DMS114 treated with DMSO at 0.1 percent for 48 hours (cell line): ENCODE data around the gene GRK5.
"Not testable (repeated sequence)": the region's sequence is repeated elsewhere in the genome, so short reads cannot be mapped to it uniquely, and the experiment has no call there.

Source experiments
- DNase-seq: peaks from one replicate; lab custom pipeline; 2025; ENCODE audit not compliant: unreplicated experiment; lab: John Stamatoyannopoulos, UW

Gene GRK5

DNA sequence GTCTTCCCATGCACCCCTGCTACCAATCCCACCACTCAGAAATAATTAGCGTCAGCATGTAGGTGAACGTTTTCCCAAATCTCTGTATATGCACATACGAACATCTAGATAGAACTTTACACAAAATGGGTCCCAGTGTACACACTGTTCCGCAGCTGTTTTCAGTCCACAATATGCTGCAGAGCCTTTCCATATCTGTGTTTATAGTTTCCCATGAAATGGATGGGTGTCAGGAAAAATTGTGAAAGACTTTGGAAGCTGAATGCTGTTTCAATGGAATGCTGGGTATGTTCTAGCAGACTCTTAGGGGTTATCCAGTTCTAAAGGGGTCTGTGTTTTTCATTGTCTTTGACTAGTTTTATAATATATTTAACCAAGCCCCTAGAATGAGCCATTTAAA is 13.8 kb downstream of the GRK5 start:
- DNase-seq: no peak

GRCh38 chr10:119221666-119222065 is 14.3 kb downstream of the GRK5 start:
- no peak for DNase-seq

DNA sequence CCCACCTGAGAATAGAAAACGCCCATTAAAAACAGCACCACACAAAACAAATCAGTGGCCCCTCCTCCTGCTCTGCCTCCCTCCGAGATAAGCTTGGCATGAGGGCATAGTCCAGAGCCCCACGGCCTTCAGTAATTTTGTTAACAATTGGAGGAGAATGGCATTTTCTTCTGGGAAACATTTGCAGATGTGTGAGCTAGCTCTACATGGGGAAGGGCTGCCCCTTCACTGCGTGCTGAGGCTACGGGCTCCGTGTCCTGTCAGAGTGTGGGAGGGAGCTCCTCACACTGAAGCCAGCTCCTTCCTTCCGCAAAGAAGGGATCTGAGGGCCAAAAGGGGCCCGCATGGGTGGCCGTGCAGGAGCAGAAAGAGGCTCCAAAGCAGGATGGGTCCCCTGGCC is 15.2 kb downstream of the GRK5 start:
- DNase-seq: no peak

- DNase-seq: no peak
These were observed 15.6 kb downstream of the GRK5 start for GRCh38 chr10:119222966-119223386.

DNA sequence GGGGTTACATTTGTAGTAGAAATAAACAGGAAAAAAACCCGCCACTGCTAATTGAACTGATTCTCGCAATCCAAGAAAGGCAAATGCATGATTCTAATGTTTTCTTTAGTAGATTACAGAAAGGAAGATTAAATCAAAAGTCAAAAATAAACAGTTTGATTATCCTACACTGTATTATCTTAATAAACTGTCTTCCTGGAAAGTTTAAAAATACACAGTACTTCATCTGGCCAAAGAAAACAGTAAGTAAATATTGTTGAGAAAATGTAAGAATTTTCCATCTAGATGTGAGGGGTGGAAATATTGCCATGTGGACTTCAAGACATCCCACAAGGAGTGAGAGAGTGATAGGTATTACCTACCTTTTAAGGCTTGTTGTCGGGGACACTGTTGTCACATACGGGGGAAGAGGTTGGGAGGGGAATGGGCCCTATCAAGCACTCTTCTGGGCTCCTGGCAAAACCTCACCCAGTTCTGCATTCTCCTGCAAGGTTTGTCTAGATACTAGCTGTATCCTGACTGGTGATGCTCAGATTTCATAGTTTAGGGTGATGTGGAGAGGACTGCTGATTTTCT is 17.8 kb downstream of the GRK5 start:
- no peak for DNase-seq

GRCh38 chr10:119227825-119228224 is 20.5 kb downstream of the GRK5 start:
- no peak for DNase-seq

DNA sequence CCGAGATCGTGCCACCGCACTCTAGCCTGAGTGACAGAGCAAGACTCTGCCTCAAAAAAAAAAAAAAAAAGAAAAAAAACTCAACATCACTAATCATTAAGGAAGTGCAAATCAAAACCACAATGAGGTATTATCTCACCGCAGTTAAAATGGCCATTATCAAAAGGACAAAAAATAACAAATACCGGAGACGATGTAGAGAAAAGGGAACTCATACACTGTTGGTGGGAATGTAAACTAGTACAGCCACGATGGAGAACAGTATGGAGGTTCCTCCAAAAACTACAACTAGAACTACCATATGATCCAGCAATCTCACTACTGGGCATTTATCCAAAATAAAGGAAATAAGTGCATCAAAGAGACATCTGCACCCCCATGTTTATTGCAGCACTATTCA is 24.3 kb downstream of the GRK5 start:
- DNase-seq: no peak

GRCh38 chr10:119232439-119232838 is 25.1 kb downstream of the GRK5 start:
- DNase-seq: not testable (repeated sequence)

- DNase-seq: no peak
These were observed 25.9 kb downstream of the GRK5 start for GRCh38 chr10:119233123-119233820.

DNA sequence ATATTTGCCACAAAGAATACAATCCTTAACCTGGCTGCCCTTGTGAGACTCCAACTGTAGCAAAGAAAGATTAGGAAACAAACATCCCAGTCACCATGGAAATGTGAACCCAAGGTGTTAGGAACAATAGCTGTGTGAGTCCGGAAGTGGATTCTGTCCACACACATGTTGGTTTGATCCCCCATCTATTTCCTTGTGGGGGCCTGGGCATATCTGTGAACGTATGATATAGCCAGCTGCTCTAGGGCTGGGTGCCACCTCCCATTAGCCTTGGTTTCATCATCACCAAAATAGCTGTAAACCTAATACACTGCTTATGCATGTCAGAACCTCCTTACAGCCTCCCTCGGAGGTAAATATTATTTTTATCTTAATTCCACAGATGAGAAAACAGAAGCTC is 26.4 kb downstream of the GRK5 start:
- DNase-seq: no peak

DNA sequence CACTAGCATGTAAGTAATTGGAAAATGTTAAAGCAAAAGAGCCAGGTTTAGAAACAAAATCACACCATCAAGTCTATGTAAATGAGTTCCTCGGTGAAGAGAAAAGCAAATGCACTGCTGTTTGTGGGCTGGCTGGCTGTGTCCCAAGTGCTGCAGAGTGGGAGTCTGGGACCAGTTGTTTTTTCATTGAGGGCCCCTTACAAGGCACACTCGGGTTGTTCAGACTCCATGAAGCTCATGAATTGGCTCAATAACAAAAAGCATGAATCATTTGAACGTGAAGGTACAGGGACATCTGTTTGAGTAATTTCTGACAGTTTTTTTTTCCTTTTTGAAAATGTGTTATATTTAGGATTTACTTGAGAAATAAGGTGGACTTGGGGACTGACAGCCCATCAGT is 28.0 kb downstream of the GRK5 start:
- no peak for DNase-seq

DNA sequence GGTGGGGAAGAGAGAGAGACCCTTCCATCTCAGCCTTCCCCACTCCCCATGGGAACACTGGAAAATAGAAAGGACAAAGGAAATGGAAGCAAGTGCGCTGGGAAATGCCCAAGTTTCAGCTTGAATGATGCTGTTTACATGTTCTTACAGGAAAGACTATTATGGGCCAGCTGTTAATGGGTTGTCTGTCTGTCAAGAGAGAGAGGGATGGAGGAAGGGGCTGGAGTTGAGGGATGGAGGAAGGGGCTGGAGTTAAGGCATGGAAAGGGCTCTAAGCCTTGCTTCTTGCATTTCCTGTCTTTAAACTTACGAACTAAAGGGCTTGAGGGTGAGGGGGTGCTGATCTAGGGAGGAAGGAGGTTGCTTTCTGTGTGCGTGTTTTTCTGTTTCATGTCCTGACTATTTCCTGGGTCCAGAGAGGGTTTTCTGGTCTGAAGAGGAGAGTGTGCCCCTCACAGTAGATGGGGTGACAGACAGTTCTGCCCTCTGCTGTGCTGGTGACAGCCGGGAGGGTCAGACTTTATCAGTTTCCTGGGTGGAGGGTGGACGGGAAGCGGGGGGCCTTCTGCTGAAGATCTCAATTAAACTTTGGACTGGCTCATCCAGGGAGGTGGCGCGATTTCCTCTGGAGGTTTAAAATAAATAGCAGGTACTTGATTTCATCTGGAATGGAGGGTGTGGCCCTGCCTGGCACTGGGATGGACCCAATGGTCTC is 30.5 kb downstream of the GRK5 start:
- DNase-seq: no peak

DNA sequence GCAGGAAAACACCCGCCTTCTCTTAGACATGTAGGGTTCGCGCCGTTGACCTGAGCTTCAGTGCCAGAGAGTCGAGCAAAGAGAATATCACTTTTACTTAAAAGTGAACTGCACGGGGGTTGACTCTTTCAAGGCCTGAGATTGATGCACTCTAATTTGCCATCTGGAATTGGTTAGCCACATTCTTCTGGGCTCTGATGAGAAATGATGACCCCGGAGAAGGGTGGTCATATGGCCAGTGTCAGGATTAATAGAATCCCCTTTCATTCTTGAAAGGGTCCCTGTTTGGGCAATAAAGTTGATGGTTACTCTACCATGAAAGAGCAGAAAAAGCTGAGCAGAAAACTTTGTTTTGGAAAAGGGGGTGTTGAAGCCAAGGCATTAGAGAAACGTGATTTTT is 31.2 kb downstream of the GRK5 start:
- DNase-seq: no peak

GRCh38 chr10:119239015-119239414 is 31.6 kb downstream of the GRK5 start:
- DNase-seq: not testable (repeated sequence)

GRCh38 chr10:119239630-119240029 is 32.3 kb downstream of the GRK5 start:
- not testable (repeated sequence) for DNase-seq

DNA sequence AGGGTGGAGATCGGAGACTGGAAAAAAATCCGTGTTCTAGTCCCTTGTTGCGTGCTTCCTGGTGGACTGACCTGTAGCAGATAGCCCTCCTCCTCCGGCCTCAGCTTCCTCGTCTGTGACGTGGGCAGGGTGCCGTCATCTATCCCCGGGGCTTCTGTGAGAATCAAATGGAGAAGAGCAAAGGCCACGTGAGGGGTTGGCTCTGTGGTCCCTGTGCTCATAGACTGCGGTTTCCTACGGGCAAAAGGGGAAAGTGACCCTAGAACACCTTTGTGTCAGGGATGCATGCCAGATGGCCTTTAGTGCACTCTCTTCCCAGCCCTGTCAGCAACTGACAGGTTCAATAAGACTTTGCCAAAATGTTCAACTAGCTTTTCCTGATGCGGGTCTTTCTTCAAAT is 33.7 kb downstream of the GRK5 start:
- DNase-seq: no peak

DNA sequence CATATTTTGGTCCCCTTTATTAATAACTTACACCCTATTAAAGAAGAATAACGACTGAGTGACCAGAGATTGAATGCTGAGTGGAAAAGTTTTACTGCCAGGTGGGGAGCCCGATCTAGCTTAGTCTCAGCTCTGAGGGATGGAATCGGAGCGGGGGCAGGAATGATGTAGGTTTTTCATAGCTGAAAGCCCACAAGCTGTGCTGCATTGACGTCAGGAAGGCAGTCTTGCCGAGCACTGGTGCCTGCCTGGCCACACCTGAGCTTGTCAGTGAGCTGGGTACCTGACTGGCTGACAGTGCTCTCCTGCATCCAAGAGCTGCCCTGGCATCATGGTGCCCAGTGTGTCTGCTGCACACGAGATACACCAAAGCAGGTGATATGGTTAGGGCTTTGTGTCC is 34.8 kb downstream of the GRK5 start:
- no peak for DNase-seq

DNA sequence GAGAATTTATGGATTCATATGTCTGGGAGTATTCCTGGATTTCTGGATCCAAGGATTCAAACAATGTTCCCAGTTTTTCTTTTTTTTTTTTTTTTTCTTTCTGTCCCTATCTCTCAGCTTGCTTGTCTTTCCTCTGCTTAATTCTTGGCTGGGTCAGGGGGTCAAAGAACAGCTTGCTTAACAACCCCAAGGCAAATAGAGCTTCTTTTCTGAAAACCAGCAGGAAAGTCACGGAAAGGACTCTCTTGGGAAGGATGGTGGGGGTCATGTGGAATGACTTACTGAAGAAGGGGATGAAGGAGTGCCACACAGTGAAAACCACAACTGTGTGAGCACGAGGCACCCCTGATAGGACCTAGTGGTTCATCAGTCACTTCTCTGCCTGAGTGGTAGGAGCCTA is 36.1 kb downstream of the GRK5 start:
- no peak for DNase-seq

DNA sequence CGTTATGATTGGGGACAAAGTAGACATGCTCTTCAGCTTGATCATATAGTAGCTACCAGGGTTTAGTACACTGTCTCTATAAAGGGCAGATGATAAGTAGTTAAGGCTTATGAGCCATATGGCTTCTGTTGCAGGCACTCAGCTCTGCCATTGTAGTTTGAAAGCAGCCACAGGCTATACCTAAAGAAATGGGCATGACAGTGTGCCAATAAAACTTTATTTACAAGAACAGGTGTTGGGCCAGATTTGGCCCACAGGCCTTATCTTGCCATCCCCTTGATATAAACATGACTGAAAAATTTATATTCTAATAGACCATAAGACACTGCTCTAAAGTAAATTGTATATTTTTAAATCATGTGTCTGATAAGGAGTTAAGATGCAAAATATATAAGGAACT is 36.6 kb downstream of the GRK5 start:
- DNase-seq: no peak

- DNase-seq: no peak
These were observed 37.9 kb downstream of the GRK5 start for GRCh38 chr10:119245272-119245671.

- DNase-seq: no peak
These were observed 39.6 kb downstream of the GRK5 start for GRCh38 chr10:119246862-119247549.

DNA sequence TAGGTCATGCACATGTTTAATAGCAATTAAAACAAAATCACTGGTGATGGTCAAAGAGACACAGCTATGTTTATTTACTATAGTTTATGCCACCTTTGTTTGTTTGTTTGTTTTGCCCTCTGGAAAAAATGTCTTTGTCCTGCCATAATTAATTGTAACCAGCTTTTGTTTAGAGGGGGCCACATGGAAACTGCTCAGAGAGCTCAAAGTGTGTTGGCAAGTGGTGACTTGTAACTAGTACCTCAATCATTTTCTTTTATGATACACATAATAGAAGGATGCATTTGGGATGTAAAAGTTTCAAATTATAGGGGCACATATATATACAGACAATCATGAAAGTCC is 40.2 kb downstream of the GRK5 start:
- no peak for DNase-seq
